Activated T-cell treated with anti-CD3 and anti-CD28 coated beads, Interleukin-2, amount 50 U/mL, for 72 hours (primary cell): ENCODE data around the gene RBMS3. TPM values are rescaled to one million over a fixed set of nuclear protein-coding genes. Genes with fewer than 3 reads are reported as not detected.

Experiments
- ATAC-seq, 2 donors: fragments of 150-1000 bp; cut with Tn5 transposase; replicated peaks in 1 of 2; 2 replicates each; pipeline ENCODE4 v1.10.0; 2021; ENCODE audit warnings: moderate library complexity in 2 of 2, mild to moderate bottlenecking in 1 of 2
- DNase-seq, 2 donors: peaks; one replicate each; pipeline ENCODE4 v3.0.0; 2021 to 2022; ENCODE audit warnings: mixed read lengths in 1 of 2
- H3K27ac Mint-ChIP-seq: one replicate; pipeline ENCODE4 v1.8.0; 2022; ENCODE audit warnings: mild to moderate bottlenecking, moderate library complexity, mixed read lengths
- H3K27me3 Mint-ChIP-seq: one replicate; pipeline ENCODE4 v1.8.0; 2022; ENCODE audit warnings: low read depth, mixed read lengths
- H3K36me3 Mint-ChIP-seq, 2 donors: one replicate each; pipeline ENCODE4 v1.8.0; 2022; ENCODE audit warnings: mixed read lengths in 2 of 2, mild to moderate bottlenecking in 1 of 2; ENCODE audit not compliant: insufficient read depth in 2 of 2
- H3K4me1 Mint-ChIP-seq: one replicate; pipeline ENCODE4 v1.8.0; 2022; ENCODE audit warnings: low read depth, mixed read lengths
- H3K4me3 Mint-ChIP-seq, 2 donors: one replicate each; pipeline ENCODE4 v1.8.0; 2022; ENCODE audit warnings: mild to moderate bottlenecking in 2 of 2, mixed read lengths in 2 of 2, moderate library complexity in 2 of 2
- H3K9me3 Mint-ChIP-seq, 2 donors: one replicate each; pipeline ENCODE4 v1.8.0; 2022; ENCODE audit warnings: mixed read lengths in 2 of 2
- total RNA-seq, 2 donors: library from RNA; stranded (reverse); gene quantifications; one replicate each; pipeline ENCODE4 v1.2.3, GENCODE V29; 2022

Gene RBMS3
- total RNA-seq, 2 donors from 2014 or later, result 2.5 to 3.0 TPM

- Mint-ChIP-seq H3K27me3 (peaks cover 16% of the 10 kb centered on the region), H3K27ac (no peak overlapping the region), H3K9me3 (no peaks in the 10 kb centered on the region), H3K4me1 (peaks cover 6% of the 10 kb centered on the region), H3K4me3 (no peak overlapping the region), H3K36me3 (no peaks in the 10 kb centered on the region)
- no peak for ATAC-seq
- no peak for DNase-seq
Measured at GRCh38 chr3:29758434-29759322, 477.8 kb downstream of the RBMS3 start.

GRCh38 chr3:29759411-29760225, 478.7 kb downstream of the RBMS3 start:
- H3K27me3 Mint-ChIP-seq, result peaks cover 16% of the 10 kb centered on the region

GRCh38 chr3:29760226-29760685, 479.4 kb downstream of the RBMS3 start:
- no peak overlapping the region for H3K27ac Mint-ChIP-seq
- no peaks in the 10 kb centered on the region for H3K36me3 Mint-ChIP-seq
- H3K4me1 Mint-ChIP-seq, result no peaks in the 10 kb centered on the region
- H3K9me3 Mint-ChIP-seq, result no peaks in the 10 kb centered on the region
- H3K4me3 Mint-ChIP-seq, result no peak overlapping the region
- DNase-seq (no peak), ATAC-seq (no peak)
- H3K27me3 Mint-ChIP-seq, result peaks cover 16% of the 10 kb centered on the region

More at GRCh38 chr3:29759411-29760225, 478.7 kb downstream of the RBMS3 start:
- Mint-ChIP-seq H3K9me3 (no peaks in the 10 kb centered on the region), H3K4me3 (no peak overlapping the region), H3K27ac (no peak overlapping the region), H3K4me1 (no peaks in the 10 kb centered on the region), H3K36me3 (no peaks in the 10 kb centered on the region)
- ATAC-seq (no peak), DNase-seq (no peak)

GRCh38 chr3:29761517-29761916, 480.6 kb downstream of the RBMS3 start:
- Mint-ChIP-seq H3K27me3 (peaks cover 5% of the 10 kb centered on the region), H3K36me3 (no peaks in the 10 kb centered on the region), H3K27ac (no peak overlapping the region), H3K4me1 (no peaks in the 10 kb centered on the region), H3K4me3 (no peak overlapping the region), H3K9me3 (no peaks in the 10 kb centered on the region)
- DNase-seq (no peak), ATAC-seq (no peak)

- ATAC-seq, result no peak
- Mint-ChIP-seq H3K4me3 (no peak overlapping the region), H3K4me1 (no peaks in the 10 kb centered on the region), H3K27ac (no peak overlapping the region), H3K36me3 (no peaks in the 10 kb centered on the region), H3K9me3 (no peaks in the 10 kb centered on the region), H3K27me3 (peaks cover 5% of the 10 kb centered on the region)
- DNase-seq, result no peak
Measured at GRCh38 chr3:29763115-29763514, 482.2 kb downstream of the RBMS3 start.

GRCh38 chr3:29764041-29764440, 483.2 kb downstream of the RBMS3 start:
- DNase-seq (no peak), ATAC-seq (no peak)
- Mint-ChIP-seq H3K36me3 (no peaks in the 10 kb centered on the region), H3K9me3 (peaks cover 0 to 2% of the 10 kb centered on the region in 2 donors), H3K27ac (no peak overlapping the region), H3K4me3 (no peak overlapping the region), H3K4me1 (no peaks in the 10 kb centered on the region), H3K27me3 (peaks cover 9% of the 10 kb centered on the region)

- no peak overlapping the region for H3K27ac Mint-ChIP-seq
- peaks cover 10% of the 10 kb centered on the region for H3K27me3 Mint-ChIP-seq
- no peaks in the 10 kb centered on the region for H3K4me1 Mint-ChIP-seq
- H3K9me3 Mint-ChIP-seq, result peaks cover 0 to 2% of the 10 kb centered on the region in 2 donors
- no peaks in the 10 kb centered on the region for H3K36me3 Mint-ChIP-seq
- H3K4me3 Mint-ChIP-seq, result no peak overlapping the region
- DNase-seq, result no peak
- no peak for ATAC-seq
Measured at GRCh38 chr3:29764603-29765254, 483.9 kb downstream of the RBMS3 start.

GRCh38 chr3:29771602-29772001, 490.7 kb downstream of the RBMS3 start:
- Mint-ChIP-seq H3K4me1 (no peaks in the 10 kb centered on the region), H3K4me3 (no peak overlapping the region), H3K9me3 (peaks cover 0 to 2% of the 10 kb centered on the region in 2 donors), H3K27me3 (peaks cover 13% of the 10 kb centered on the region), H3K27ac (no peak overlapping the region), H3K36me3 (no peaks in the 10 kb centered on the region)
- DNase-seq (no peak), ATAC-seq (no peak)

GRCh38 chr3:29772436-29772835, 491.6 kb downstream of the RBMS3 start:
- Mint-ChIP-seq H3K9me3 (peaks cover 0 to 2% of the 10 kb centered on the region in 2 donors), H3K4me3 (no peak overlapping the region), H3K27me3 (peaks cover 13% of the 10 kb centered on the region), H3K36me3 (no peaks in the 10 kb centered on the region), H3K27ac (no peak overlapping the region), H3K4me1 (no peaks in the 10 kb centered on the region)
- DNase-seq (no peak), ATAC-seq (no peak)

- Mint-ChIP-seq H3K4me1 (no peaks in the 10 kb centered on the region), H3K9me3 (peaks cover 0 to 2% of the 10 kb centered on the region in 2 donors), H3K27me3 (peaks cover 13% of the 10 kb centered on the region), H3K27ac (no peak overlapping the region), H3K4me3 (no peak overlapping the region), H3K36me3 (no peaks in the 10 kb centered on the region)
- no peak for ATAC-seq
- no peak for DNase-seq
Measured at GRCh38 chr3:29773481-29773880, 492.6 kb downstream of the RBMS3 start.

GRCh38 chr3:29775340-29775739, 494.5 kb downstream of the RBMS3 start:
- Mint-ChIP-seq H3K27me3 (peaks cover 6% of the 10 kb centered on the region), H3K27ac (no peak overlapping the region), H3K9me3 (no peaks in the 10 kb centered on the region), H3K4me3 (no peak overlapping the region), H3K4me1 (no peaks in the 10 kb centered on the region), H3K36me3 (no peaks in the 10 kb centered on the region)
- ATAC-seq, result no peak
- DNase-seq, result no peak

- ATAC-seq (no peak), DNase-seq (no peak)
- Mint-ChIP-seq H3K27me3 (no peaks in the 10 kb centered on the region), H3K36me3 (no peaks in the 10 kb centered on the region), H3K4me1 (no peaks in the 10 kb centered on the region), H3K27ac (no peak overlapping the region), H3K9me3 (peaks cover 0 to 8% of the 10 kb centered on the region in 2 donors), H3K4me3 (no peak overlapping the region)
Measured at GRCh38 chr3:29777869-29778268, 497.0 kb downstream of the RBMS3 start.

- no peaks in the 10 kb centered on the region for H3K27me3 Mint-ChIP-seq
- no peaks in the 10 kb centered on the region for H3K36me3 Mint-ChIP-seq
- DNase-seq (no peak), ATAC-seq (no peak)
- no peaks in the 10 kb centered on the region for H3K4me1 Mint-ChIP-seq
- H3K27ac Mint-ChIP-seq, result no peak overlapping the region
- peaks cover 0 to 3% of the 10 kb centered on the region in 2 donors for H3K9me3 Mint-ChIP-seq
- H3K4me3 Mint-ChIP-seq, result no peak overlapping the region
Measured at GRCh38 chr3:29789686-29790085, 508.8 kb downstream of the RBMS3 start.
